ENCODE results near the gene S100A8.

DNA sequence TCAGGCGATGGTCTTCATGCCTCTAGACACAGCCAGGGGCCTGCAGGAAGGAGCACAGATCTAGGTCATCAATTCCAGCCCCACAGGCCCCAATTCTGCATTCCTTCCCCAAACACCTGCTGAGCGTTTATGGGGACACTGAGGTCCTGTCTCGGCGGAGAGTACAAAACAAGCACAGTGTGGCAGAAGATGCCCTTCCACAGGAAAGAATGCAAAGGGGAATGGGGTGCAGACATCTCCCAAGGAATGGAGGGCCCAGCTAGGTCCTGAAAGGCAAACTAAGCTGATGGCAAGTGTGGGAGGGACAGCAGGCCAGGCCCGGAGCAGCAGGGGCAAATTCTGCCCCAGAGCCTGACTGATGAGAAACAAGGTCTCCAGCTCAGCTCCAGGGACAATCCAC is 3.5 kb upstream of the S100A8 start:
- TF ChIP-seq, protein P1, sequence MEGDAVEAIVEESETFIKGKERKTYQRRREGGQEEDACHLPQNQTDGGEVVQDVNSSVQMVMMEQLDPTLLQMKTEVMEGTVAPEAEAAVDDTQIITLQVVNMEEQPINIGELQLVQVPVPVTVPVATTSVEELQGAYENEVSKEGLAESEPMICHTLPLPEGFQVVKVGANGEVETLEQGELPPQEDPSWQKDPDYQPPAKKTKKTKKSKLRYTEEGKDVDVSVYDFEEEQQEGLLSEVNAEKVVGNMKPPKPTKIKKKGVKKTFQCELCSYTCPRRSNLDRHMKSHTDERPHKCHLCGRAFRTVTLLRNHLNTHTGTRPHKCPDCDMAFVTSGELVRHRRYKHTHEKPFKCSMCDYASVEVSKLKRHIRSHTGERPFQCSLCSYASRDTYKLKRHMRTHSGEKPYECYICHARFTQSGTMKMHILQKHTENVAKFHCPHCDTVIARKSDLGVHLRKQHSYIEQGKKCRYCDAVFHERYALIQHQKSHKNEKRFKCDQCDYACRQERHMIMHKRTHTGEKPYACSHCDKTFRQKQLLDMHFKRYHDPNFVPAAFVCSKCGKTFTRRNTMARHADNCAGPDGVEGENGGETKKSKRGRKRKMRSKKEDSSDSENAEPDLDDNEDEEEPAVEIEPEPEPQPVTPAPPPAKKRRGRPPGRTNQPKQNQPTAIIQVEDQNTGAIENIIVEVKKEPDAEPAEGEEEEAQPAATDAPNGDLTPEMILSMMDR (IDR thresholded peaks at IDR 0.05), result no peak
- TF ChIP-seq POLR2AphosphoS5 (IDR thresholded peaks at IDR 0.05; ENCODE audit: low read depth, low read length) (no peak), SIN3A (IDR thresholded peaks at IDR 0.05; ENCODE audit: borderline replicate concordance, insufficient read depth, low read depth, low read length) (no peak), TCF7L2 (IDR thresholded peaks at IDR 0.05; ENCODE audit: low read depth, low read length) (no peak), REST (IDR thresholded peaks at IDR 0.05; ENCODE audit: insufficient read depth in 1 of 2, low read depth in 2 of 2, low read length in 1 of 2) (no peak)
